ENCODE data around the gene MRPS24. TPM values are rescaled to one million over a fixed set of nuclear protein-coding genes. Genes with fewer than 3 reads are reported as not detected.

MRPS24 gene
- total RNA-seq, 1 experiment from 2014 or later: 224 TPM

DNA sequence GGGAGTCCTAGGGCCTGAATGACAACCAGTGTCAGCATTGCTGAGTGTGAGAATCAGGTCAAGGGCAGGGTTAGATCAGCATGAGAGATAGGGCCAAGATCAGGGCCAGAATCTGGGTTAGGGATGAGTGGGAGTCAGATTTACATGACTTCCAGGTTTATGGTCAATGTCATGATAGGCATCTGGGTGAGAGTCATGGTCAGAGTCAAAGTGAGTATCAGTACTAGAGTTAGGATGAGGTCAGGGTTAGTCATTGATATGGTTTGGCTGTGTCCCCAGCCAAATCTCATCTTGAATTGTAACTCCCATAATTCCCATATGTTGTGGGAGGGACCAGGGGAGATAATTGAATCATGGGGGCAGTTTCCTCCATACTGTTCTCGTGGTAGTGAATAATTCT is 12.3 kb downstream of the MRPS24 start:
- no peaks in the 10 kb centered on the region for H3K9me3 ChIP-seq (ENCODE audit: control insufficient read depth, insufficient read depth, low read depth, low read length)
- H3K4me3 ChIP-seq (ENCODE audit: low read depth in 2 of 2, low read length in 2 of 2): no peak overlapping the region
- no TSS peak for BruUV-seq (replicated peaks)
- ATAC-seq (no peak), DNase-seq (ENCODE audit: low read depth, low spot score) (no peak)
- intact Hi-C loops (cut with micrococcal nuclease; ENCODE audit: unreplicated experiment): no loop called here
- TF ChIP-seq SIN3A (IDR thresholded peaks at IDR 0.05; ENCODE audit: borderline replicate concordance, insufficient read depth, low read depth, low read length) (no peak), TCF7L2 (IDR thresholded peaks at IDR 0.05; ENCODE audit: low read depth, low read length) (no peak), POLR2AphosphoS5 (IDR thresholded peaks at IDR 0.05; ENCODE audit: low read depth, low read length) (no peak), CTCF (IDR thresholded peaks at IDR 0.05) (no peak), REST (IDR thresholded peaks at IDR 0.05; ENCODE audit: insufficient read depth in 1 of 2, low read depth in 2 of 2, low read length in 1 of 2) (no peak)
- in situ Hi-C loops (cut with HindIII; ENCODE audit: low pct_unique_long_range_greater_than_20kb, low sequenced_read_pairs): no loop called here
- H3K4me1 ChIP-seq (ENCODE audit: control insufficient read depth, insufficient read depth, low read length): no peaks in the 10 kb centered on the region
- ChIA-PET CTCF (no interaction called here), POLR2A (no interaction called here)
- no peak overlapping the region for H3K27ac ChIP-seq (ENCODE audit: low read length)
- H3K27me3 ChIP-seq (ENCODE audit: control insufficient read depth, insufficient read depth, low read length): no peaks in the 10 kb centered on the region
- H3K36me3 ChIP-seq (ENCODE audit: control insufficient read depth, insufficient read depth, low read length): no peaks in the 10 kb centered on the region

GRCh38 chr7:43856316-43856715 is 13.0 kb downstream of the MRPS24 start:
- ATAC-seq (no peak), DNase-seq (ENCODE audit: low read depth, low spot score) (no peak)
- ChIA-PET POLR2A (no interaction called here), CTCF (no interaction called here)
- Histone ChIP-seq H3K4me3 (ENCODE audit: low read depth in 2 of 2, low read length in 2 of 2) (no peak overlapping the region), H3K27ac (ENCODE audit: low read length) (no peak overlapping the region), H3K4me1 (ENCODE audit: control insufficient read depth, insufficient read depth, low read length) (no peaks in the 10 kb centered on the region), H3K9me3 (ENCODE audit: control insufficient read depth, insufficient read depth, low read depth, low read length) (no peaks in the 10 kb centered on the region), H3K36me3 (ENCODE audit: control insufficient read depth, insufficient read depth, low read length) (no peaks in the 10 kb centered on the region), H3K27me3 (ENCODE audit: control insufficient read depth, insufficient read depth, low read length) (no peaks in the 10 kb centered on the region)
- in situ Hi-C loops (cut with HindIII; ENCODE audit: low pct_unique_long_range_greater_than_20kb, low sequenced_read_pairs) (no loop called here), intact Hi-C loops (cut with micrococcal nuclease; ENCODE audit: unreplicated experiment) (no loop called here)
- TF ChIP-seq POLR2AphosphoS5 (IDR thresholded peaks at IDR 0.05; ENCODE audit: low read depth, low read length) (no peak), CTCF (IDR thresholded peaks at IDR 0.05) (no peak), TCF7L2 (IDR thresholded peaks at IDR 0.05; ENCODE audit: low read depth, low read length) (no peak), REST (IDR thresholded peaks at IDR 0.05; ENCODE audit: insufficient read depth in 1 of 2, low read depth in 2 of 2, low read length in 1 of 2) (no peak), SIN3A (IDR thresholded peaks at IDR 0.05; ENCODE audit: borderline replicate concordance, insufficient read depth, low read depth, low read length) (no peak)
- BruUV-seq (replicated peaks): no TSS peak
